Prostate gland (tissue), 2 donors: ENCODE data around the gene CELA2A.

ENCODE experiments used
- CTCF ChIP-seq, 4 experiments: fragments of 200-600 bp in 2 of 4; fragments of 450-650 bp in 2 of 4; sonication (generic) in 2 of 4; IDR thresholded peaks; 1 replicate in 3 of 4; 2 replicates in 1 of 4; pipeline ENCODE4 v1.5.1; 2016 to 2019; ENCODE audit warnings: antibody characterized with exemption in 4 of 4, mild to moderate bottlenecking in 2 of 4, moderate library complexity in 2 of 4
- POLR2A ChIP-seq: fragments of 450-650 bp; IDR thresholded peaks from one replicate; pipeline ENCODE4 v1.6.1; 2016; ENCODE audit warnings: antibody characterized with exemption, mild to moderate bottlenecking
- POLR2AphosphoS5 ChIP-seq: sonication (generic); formaldehyde crosslinking; IDR thresholded peaks from one replicate; pipeline ENCODE4 v1.6.1; 2017; ENCODE audit warnings: antibody characterized with exemption

DNA sequence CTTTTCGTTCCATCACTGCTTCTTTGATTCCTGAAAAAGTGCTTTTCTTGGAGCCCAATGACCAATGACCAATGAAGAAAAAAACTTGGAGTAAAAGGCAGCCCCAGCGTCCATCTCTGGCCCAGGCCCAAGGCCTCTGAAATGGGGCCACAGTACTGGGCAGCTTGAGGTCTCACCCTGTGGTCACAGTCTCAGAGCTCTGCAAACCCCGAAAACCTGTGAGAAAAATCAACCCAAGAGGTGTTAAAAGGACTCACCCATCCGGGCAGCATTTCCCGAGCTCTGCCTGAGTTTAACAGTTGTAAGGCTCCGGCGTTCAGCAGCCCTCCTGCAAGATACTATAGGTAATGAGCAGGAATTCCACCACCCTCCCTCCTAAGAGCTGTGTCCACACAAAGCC is 49.0 kb upstream of the CELA2A start:
- TF ChIP-seq POLR2A (no peak), CTCF (IDR thresholded peaks at IDR 0.05) (no peak), POLR2AphosphoS5 (no peak)
